Transverse colon (tissue), 4 donors: Measurements from ENCODE around the gene TTC28. TPM values are rescaled to one million over a fixed set of nuclear protein-coding genes. Genes with fewer than 3 reads are reported as not detected.

Experiments
- DNase-seq: peaks from one replicate; pipeline ENCODE4 v3.0.0-alpha.2; 2019
- H3K27ac ChIP-seq, 4 donors: fragments of 200-600 bp; sonication (generic); 2 replicates each; pipeline ENCODE4 v1.5.1; 2016 to 2018; ENCODE audit warnings: inconsistent platforms in 4 of 4
- H3K27me3 ChIP-seq: fragments of 200-600 bp; sonication (generic); 2 replicates; pipeline ENCODE4 v1.5.1; 2017; ENCODE audit warnings: inconsistent platforms
- H3K36me3 ChIP-seq, 4 donors: fragments of 200-600 bp; sonication (generic); 2 replicates each; pipeline ENCODE4 v1.5.1; 2017 to 2019; ENCODE audit warnings: inconsistent platforms in 4 of 4
- H3K4me1 ChIP-seq, 4 donors: fragments of 200-600 bp; sonication (generic); 2 replicates each; pipeline ENCODE4 v1.5.1; 2017 to 2020; ENCODE audit warnings: inconsistent platforms in 4 of 4
- H3K4me3 ChIP-seq, 4 donors: fragments of 200-600 bp; sonication (generic); 1 replicate in 1 of 4; 2 replicates in 3 of 4; pipeline versions ENCODE4 v1.5.1 to v1.6.1; 2017 to 2019; ENCODE audit warnings: inconsistent platforms in 4 of 4
- H3K9me3 ChIP-seq, 2 donors: fragments of 200-600 bp; sonication (generic); 2 replicates each; pipeline ENCODE4 v1.5.1; 2017 to 2019; ENCODE audit warnings: inconsistent platforms in 2 of 2
- CTCF ChIP-seq, 5 experiments: fragments of 200-600 bp in 3 of 5; fragments of 450-650 bp in 2 of 5; sonication (generic) in 3 of 5; IDR thresholded peaks; 1 replicate in 2 of 5; 2 replicates in 3 of 5; pipeline ENCODE4 v1.5.1; 2016 to 2017; ENCODE audit warnings: antibody characterized with exemption in 5 of 5, inconsistent platforms in 3 of 5, mild to moderate bottlenecking in 2 of 5, moderate library complexity in 1 of 5
- EP300 ChIP-seq: sonication (generic); formaldehyde crosslinking; IDR thresholded peaks from one replicate; pipeline ENCODE4 v1.6.1; 2017; ENCODE audit warnings: antibody characterized with exemption, low read depth
- POLR2A ChIP-seq: fragments of 450-650 bp; IDR thresholded peaks from one replicate; pipeline ENCODE4 v1.6.1; 2016; ENCODE audit warnings: antibody characterized with exemption, mild to moderate bottlenecking, moderate library complexity
- POLR2AphosphoS5 ChIP-seq, 3 donors: sonication (generic); formaldehyde crosslinking; IDR thresholded peaks; one replicate each; pipeline ENCODE4 v1.6.1; 2016; ENCODE audit warnings: antibody characterized with exemption in 3 of 3
- WGBS, 2 donors: methylation state at CpG; one replicate each; pipeline ENCODE4 v1.1.5; 2018; ENCODE audit warnings: low coverage in 1 of 2; 5-methylcytosine and 5-hydroxymethylcytosine counted together
- in situ Hi-C, 4 donors: fragments of 200-750 bp; cut with MboI; loops; one replicate each; pipeline versions ENCODE4 v1.15.0 to v1.15.1; 2017; ENCODE audit warnings: low sequenced_read_pairs in 3 of 4, low pct_ligation_motif_present in 1 of 4, low pct_unique_long_range_greater_than_20kb in 1 of 4
- intact Hi-C: fragments of 100-400 bp; cut with DNase I; formaldehyde crosslinking; loops from one replicate; pipeline ENCODE4 v1.15.1; 2023; ENCODE audit warnings: low total_unique reads
- total RNA-seq, 4 donors: library from RNA; depleted of rRNA; stranded (reverse); fragments of >200 nt; gene quantifications; one replicate each; pipeline ENCODE4 v1.1.0, GENCODE V29; 2016

TTC28 gene
- total RNA-seq, 4 donors from 2014 or later, result 7.6 to 84.2 (median 12.4) TPM

GRCh38 chr22:28441720-28442263 lies 237.8 kb downstream of the TTC28 start:
- Histone ChIP-seq H3K4me3 (peak overlapping the region; percentile 31 to 61 (median 40)), H3K4me1 (peaks cover 0 to 35% (median 12%) of the 10 kb centered on the region in 4 donors), H3K36me3 (no peaks in the 10 kb centered on the region), H3K27ac (peak overlapping the region; percentile 81 to 86 (median 84)), H3K9me3 (no peaks in the 10 kb centered on the region), H3K27me3 (no peaks in the 10 kb centered on the region)
- 14 to 25% methylated on average over 9 to 16 of the region's 16 CpGs for WGBS, 2 donors
- in situ Hi-C loops (loop anchor here in 1 of 4 donors (25.0 kb wide), 1 partner anchor 379 kb away; no protein-coding TSS in a partner anchor), intact Hi-C loops (loop anchor here (10.0 kb wide), 1 partner anchor 387 kb away; no protein-coding TSS in a partner anchor)
- TF ChIP-seq POLR2AphosphoS5 (IDR thresholded peaks at IDR 0.05) (no peak), POLR2A (no peak), CTCF (IDR thresholded peaks at IDR 0.05) (no peak), EP300 (no peak)
- no peak for DNase-seq

GRCh38 chr22:28440592-28441390 lies 238.8 kb downstream of the TTC28 start:
- in situ Hi-C loops, result loop anchor here in 1 of 4 donors (25.0 kb wide), 1 partner anchor 378 kb away; no protein-coding TSS in a partner anchor
- Histone ChIP-seq H3K27ac (peak overlapping the region in 3 of 4 donors; percentile 81 to 86 (median 85)), H3K4me3 (no peak overlapping the region), H3K4me1 (peaks cover 0 to 35% (median 12%) of the 10 kb centered on the region in 4 donors), H3K9me3 (no peaks in the 10 kb centered on the region), H3K27me3 (no peaks in the 10 kb centered on the region), H3K36me3 (no peaks in the 10 kb centered on the region)
- intact Hi-C loops, result loop anchor here (10.0 kb wide), 1 partner anchor 386 kb away; no protein-coding TSS in a partner anchor
- WGBS, 2 donors, result 49 to 52% methylated on average over 4 of the region's 4 CpGs
- no peak for DNase-seq
- TF ChIP-seq POLR2A, result no peak
- TF ChIP-seq EP300, result no peak
- TF ChIP-seq POLR2AphosphoS5 (IDR thresholded peaks at IDR 0.05), result no peak
- TF ChIP-seq CTCF (IDR thresholded peaks at IDR 0.05), result no peak

- no peak for DNase-seq
- H3K27ac ChIP-seq, result no peak overlapping the region
- intact Hi-C loops (no loop called here), in situ Hi-C loops (loop anchor here in 1 of 4 donors (25.0 kb wide), 1 partner anchor 376 kb away; no protein-coding TSS in a partner anchor)
- no peaks in the 10 kb centered on the region for H3K9me3 ChIP-seq
- no peaks in the 10 kb centered on the region for H3K27me3 ChIP-seq
- H3K36me3 ChIP-seq, result no peaks in the 10 kb centered on the region
- H3K4me1 ChIP-seq, result peaks cover 0 to 28% (median 12%) of the 10 kb centered on the region in 4 donors
- WGBS, 2 donors, result 54 to 65% methylated on average over 1 of the region's 1 CpG
- H3K4me3 ChIP-seq, result no peak overlapping the region
- TF ChIP-seq CTCF (IDR thresholded peaks at IDR 0.05) (no peak), POLR2AphosphoS5 (IDR thresholded peaks at IDR 0.05) (no peak), EP300 (no peak), POLR2A (no peak)
Observed at GRCh38 chr22:28438183-28438768, 241.4 kb downstream of the TTC28 start.

GRCh38 chr22:28435982-28436381 lies 243.7 kb downstream of the TTC28 start:
- TF ChIP-seq POLR2A, result no peak
- TF ChIP-seq EP300, result no peak
- TF ChIP-seq CTCF (IDR thresholded peaks at IDR 0.05), result no peak
- TF ChIP-seq POLR2AphosphoS5 (IDR thresholded peaks at IDR 0.05), result no peak
- in situ Hi-C loops, result loop anchor here in 1 of 4 donors (25.0 kb wide), 1 partner anchor 374 kb away; no protein-coding TSS in a partner anchor
- H3K4me3 ChIP-seq, result no peak overlapping the region

More at GRCh38 chr22:28435982-28436381, 243.7 kb downstream of the TTC28 start:
- no peak overlapping the region for H3K27ac ChIP-seq
- H3K4me1 ChIP-seq, result peaks cover 0 to 13% (median 3%) of the 10 kb centered on the region in 4 donors
- no peaks in the 10 kb centered on the region for H3K9me3 ChIP-seq
- 84 to 89% methylated on average over 3 of the region's 3 CpGs for WGBS, 2 donors
- DNase-seq, result no peak
- intact Hi-C loops, result no loop called here
- H3K36me3 ChIP-seq, result no peaks in the 10 kb centered on the region
- no peaks in the 10 kb centered on the region for H3K27me3 ChIP-seq
